GM12878 (cell line): ENCODE results near the gene GLRX5. TPM values are rescaled to one million over a fixed set of nuclear protein-coding genes. Genes with fewer than 3 reads are reported as not detected.

ENCODE experiments used
- ATAC-seq: fragments of 200-7000 bp; cut with Tn5 transposase; 3 replicates; pipeline ENCODE4 v1.9.1; 2020; ENCODE audit warnings: mild to moderate bottlenecking, moderate library complexity
- BruUV-seq: library from RNA; stranded (reverse); fragments of 400-500 nt; replicated peaks from 2 replicates; lab custom pipeline; 2021; lab: Mats Ljungman, UMichigan
- CTCF ChIA-PET: fragments of 300-600 bp; sonication (Branson Sonifier 250); formaldehyde crosslinking; extraction: SDS; loops from one replicate; lab custom pipeline; 2021; ENCODE audit warnings: inconsistent platforms; lab: Yijun Ruan, JAX
- POLR2A ChIA-PET: fragments of 350-600 bp; formaldehyde crosslinking; extraction: SDS; loops from one replicate; lab custom pipeline; 2021; ENCODE audit warnings: inconsistent platforms; lab: Charles Lee
- RAD21 ChIA-PET: fragments of 300-600 bp; sonication (Branson Sonifier 250); formaldehyde crosslinking; loops from one replicate; lab custom pipeline; 2023; ENCODE audit warnings: antibody characterized with exemption; ENCODE audit not compliant: unreplicated experiment; lab: Charles Lee
- SMC1A ChIA-PET: fragments of 300-600 bp; sonication (Branson Sonifier 250); formaldehyde crosslinking; loops from one replicate; lab custom pipeline; 2023; ENCODE audit not compliant: unreplicated experiment, uncharacterized antibody; lab: Charles Lee
- DNase-seq: peaks from one replicate; pipeline ENCODE4 v3.0.0-alpha.2; 2011; ENCODE audit warnings: low read depth, low spot score
- FAIRE-seq: peaks from 3 replicates; lab custom pipeline; 2011; peaks lifted over from hg19 to GRCh38; lab: Jason Lieb, UNC
- H2AFZ ChIP-seq: 2 replicates; pipeline ENCODE4 v1.6.0; 2011; ENCODE audit warnings: low read depth, low read length, control low read depth; ENCODE audit not compliant: control insufficient read depth
- H3K27ac ChIP-seq: 2 replicates; pipeline ENCODE4 v1.5.1; 2011; ENCODE audit warnings: control low read depth; ENCODE audit not compliant: control insufficient read depth, insufficient read depth
- H3K27me3 ChIP-seq, 2 experiments: replicated peaks in 1 of 2; 2 replicates each; pipeline versions ENCODE4 v1.6.0 to v1.6.1; 2011; ENCODE audit warnings: low read length in 1 of 2; ENCODE audit not compliant: control insufficient read depth in 2 of 2, insufficient read depth in 2 of 2
- H3K36me3 ChIP-seq, 2 experiments: 2 replicates each; pipeline ENCODE4 v1.5.1; 2011; ENCODE audit warnings: low read length in 1 of 2; ENCODE audit not compliant: control insufficient read depth in 2 of 2, insufficient read depth in 2 of 2
- H3K4me1 ChIP-seq: 2 replicates; pipeline ENCODE4 v1.6.1; 2011; ENCODE audit warnings: mild to moderate bottlenecking, low read length, moderate library complexity, mixed read lengths; ENCODE audit not compliant: control insufficient read depth, insufficient read depth
- H3K4me2 ChIP-seq: 2 replicates; pipeline ENCODE4 v1.6.0; 2011; ENCODE audit warnings: control low read depth; ENCODE audit not compliant: control insufficient read depth, insufficient read depth
- H3K4me3 ChIP-seq: fragments of 200-600 bp; sonication (generic); 2 replicates; pipeline ENCODE4 v1.5.1; 2016
- H3K79me2 ChIP-seq: 2 replicates; pipeline ENCODE4 v1.6.0; 2011; ENCODE audit warnings: low read length; ENCODE audit not compliant: control insufficient read depth, insufficient read depth
- H3K9ac ChIP-seq: 2 replicates; pipeline ENCODE4 v1.8.0; 2011; ENCODE audit warnings: low read length, control low read depth, mixed read lengths; ENCODE audit not compliant: control insufficient read depth, insufficient read depth
- H3K9me3 ChIP-seq: replicated peaks from 3 replicates; pipeline ENCODE4 v1.5.1; 2011; ENCODE audit warnings: mild to moderate bottlenecking, low read length; ENCODE audit not compliant: control insufficient read depth, insufficient read depth
- H4K20me1 ChIP-seq: 2 replicates; pipeline ENCODE4 v1.6.0; 2011; ENCODE audit not compliant: control insufficient read depth, insufficient read depth
- CBX3 ChIP-seq: fragments of 200-600 bp; sonication (generic); IDR thresholded peaks from 2 replicates; pipeline ENCODE4 v1.6.1; 2016; ENCODE audit warnings: low read depth, borderline replicate concordance
- EED ChIP-seq: sonication (generic); IDR thresholded peaks from 2 replicates; pipeline ENCODE4 v1.6.1; 2016; ENCODE audit warnings: antibody characterized with exemption, low read depth
- IKZF1 ChIP-seq: fragments of 450-650 bp; conservative IDR thresholded peaks from 2 replicates; pipeline ENCODE4 v1.6.1; 2017; ENCODE audit warnings: antibody characterized with exemption, mild to moderate bottlenecking
- MXI1 ChIP-seq: fragments of 150-350 bp; IDR thresholded peaks from 2 replicates; pipeline ENCODE4 v1.6.1; 2011; ENCODE audit warnings: low read depth, mild to moderate bottlenecking, inconsistent platforms, low read length, improper control_type of control experiment
- SMARCA5 ChIP-seq: fragments of 450-650 bp; IDR thresholded peaks from 2 replicates; pipeline ENCODE4 v1.6.1; 2017; ENCODE audit warnings: mild to moderate bottlenecking
- WGBS: methylation state at CpG from one replicate; pipeline ENCODE4 v1.1.6; 2016; ENCODE audit warnings: low lambda C conversion rate; ENCODE audit not compliant: insufficient replicate concordance, insufficient coverage; ENCODE audit errors: missing lambda C conversion rate; 5-methylcytosine and 5-hydroxymethylcytosine counted together
- in situ Hi-C: fragments of 300-500 bp; cut with MboI; formaldehyde crosslinking; loops from 9 replicates; pipeline ENCODE4 v1.14.3; 2018; ENCODE audit warnings: mixed read lengths
- intact Hi-C: fragments of 100-400 bp; cut with micrococcal nuclease; formaldehyde crosslinking; loops from one replicate; pipeline ENCODE4 v1.14.2; 2022; ENCODE audit not compliant: unreplicated experiment
- polyA plus RNA-seq, 11 experiments: library from polyadenylated mRNA; depleted of rRNA in 4 of 11; unstranded in 6 of 11; stranded (reverse) in 5 of 11; fragments of >200 nt; fragmentation: Nextera tagmentation in 4 of 11; fragmentation: Illumina TruSeq in 1 of 11; extraction: Ambion mirVana in 4 of 11; extraction: Trizol in 1 of 11; gene quantifications; 1 replicate in 1 of 11; 2 replicates in 10 of 11; pipeline versions ENCODE4 v1.2.1 to v1.2.3, GENCODE V29; 2011 to 2016; ENCODE audit warnings: inconsistent platforms in 2 of 11, missing spikeins in 2 of 11, low read depth in 1 of 11
- total RNA-seq, 4 experiments: library from RNA; depleted of rRNA in 3 of 4; stranded (reverse); fragments of >200 nt in 3 of 4; fragmentation: Illumina TruSeq in 1 of 4; extraction: Trizol in 1 of 4; gene quantifications; 2 replicates each; pipeline versions ENCODE4 v1.2.1 to v1.2.3, GENCODE V29; 2013 to 2021

GLRX5 gene
- total and polyA plus RNA-seq, 10 of the 15 experiments (the other 5 are each of a cell fraction or from before 2014, with no cell fraction given): 12.8 to 139 (median 55.4) TPM

- ATAC-seq: peak; percentile 5
- no peak for FAIRE-seq
- Histone ChIP-seq H3K27me3 (no peaks in the 10 kb centered on the region), H2AFZ (no peak overlapping the region), H3K36me3 (0 out of 4 replicates have a peak, but pooled peaks cover 0 to 2% of the 10 kb centered on the region in 2 experiments), H3K4me3 (peak overlapping the region; percentile 85), H3K27ac (peak overlapping the region; percentile 90), H4K20me1 (no peaks in the 10 kb centered on the region), H3K4me2 (peak overlapping the region; percentile 92), H3K9ac (peak overlapping the region; percentile 86), H3K4me1 (peaks cover 48% of the 10 kb centered on the region), H3K9me3 (no peaks in the 10 kb centered on the region), H3K79me2 (peaks cover 54% of the 10 kb centered on the region)
- ChIA-PET SMC1A (interaction anchor here (0.7 to 5.1 kb wide), 13 partner anchors 10 to 72 kb away, joined by 3 to 74 read pairs (median 6); partner anchors contain the start of gene GLRX5), RAD21 (interaction anchor here (0.6 to 6.6 kb wide), 11 partner anchors 9 to 1434 kb away, joined by 3 to 78 read pairs (median 11); partner anchors contain the start of genes DDX24, GLRX5 and IFI27L1), POLR2A (interaction anchor here (0.9 to 11.3 kb wide), 4 partner anchors 12 to 34 kb away, joined by 4 to 276 read pairs (median 8); no protein-coding TSS in a partner anchor), CTCF (interaction anchor here (1.2 to 18.0 kb wide), 7 partner anchors 9 to 88 kb away, joined by 3 to 525 read pairs (median 36); no protein-coding TSS in a partner anchor)
- DNase-seq: no peak
- in situ Hi-C loops (loop anchor here (10.0 kb wide), 1 partner anchor 1540 kb away; the partner anchor contains the start of gene ASB2), intact Hi-C loops (no loop called here)
- TF ChIP-seq SMARCA5 (0 out of 2 replicates have a peak, but pooled peaks have one; percentile 5), MXI1 (peak; percentile 52), CBX3 (no peak), EED (peak; percentile 21; the same call in 1 of the 2 replicates), IKZF1 (0 out of 2 replicates have a peak, but pooled peaks have one; percentile 30)
- BruUV-seq: no TSS peak
- WGBS: 2% methylated on average over 9 of the region's 9 CpGs
These were observed 19.8 kb upstream of the GLRX5 start for GRCh38 chr14:95515080-95515489.
